ENCODE measurements around the gene MED27. TPM values are rescaled to one million over a fixed set of nuclear protein-coding genes. Genes with fewer than 3 reads are reported as not detected.
A peak's percentile ranks its signal among the peaks of the same experiment; 100 is the strongest.

The MED27 gene
- total RNA-seq, 1 donor from 2014 or later, result 28.3 TPM

- DNase-seq (ENCODE audit: low read depth), result no peak
These were observed 216.3 kb downstream of the MED27 start for GRCh38 chr9:131863306-131863896.

- DNase-seq (ENCODE audit: low read depth), result no peak
These were observed 217.4 kb downstream of the MED27 start for GRCh38 chr9:131862261-131862660.

GRCh38 chr9:131860430-131860829 is 219.2 kb downstream of the MED27 start:
- no peak for DNase-seq (ENCODE audit: low read depth)

DNA sequence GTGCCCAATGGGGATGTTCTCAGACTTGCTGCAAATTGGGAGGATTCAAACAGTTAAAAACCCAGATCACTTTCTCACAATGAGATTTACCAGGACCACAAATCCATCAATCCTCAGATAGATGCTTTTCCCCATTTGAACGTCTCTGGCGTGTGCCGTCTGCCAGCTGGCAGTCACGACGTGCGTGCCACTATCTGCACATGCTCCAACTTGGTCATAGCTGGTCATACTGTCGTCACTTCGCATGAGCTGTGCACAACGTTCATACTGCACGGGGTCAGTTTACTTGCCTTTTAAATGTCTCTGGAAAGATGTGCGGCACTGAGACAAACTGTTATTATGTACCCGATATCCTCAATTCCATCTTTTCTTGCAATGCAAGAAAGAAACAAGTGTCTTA is 221.5 kb downstream of the MED27 start:
- DNase-seq (ENCODE audit: low read depth), result no peak

DNA sequence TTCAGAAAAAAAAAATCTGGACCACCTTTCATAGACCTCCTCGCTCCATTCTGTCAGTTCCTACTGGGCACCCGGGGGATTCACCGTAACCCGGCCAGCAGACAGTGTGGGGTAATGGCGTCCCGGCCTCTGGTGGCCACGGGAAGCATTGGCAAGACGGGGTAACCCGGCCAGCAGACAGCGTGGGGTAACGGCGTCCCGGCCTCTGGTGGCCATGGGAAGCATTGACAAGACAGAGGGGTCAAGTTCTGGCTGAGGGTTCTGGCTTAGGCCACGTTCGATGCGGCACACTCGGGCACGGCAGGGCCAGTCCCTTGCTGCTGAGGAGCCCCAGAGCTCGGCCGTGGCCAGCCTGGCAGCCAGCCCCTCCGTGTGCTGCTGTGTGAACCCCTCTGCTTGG is 223.6 kb downstream of the MED27 start:
- DNase-seq (ENCODE audit: low read depth), result no peak

DNA sequence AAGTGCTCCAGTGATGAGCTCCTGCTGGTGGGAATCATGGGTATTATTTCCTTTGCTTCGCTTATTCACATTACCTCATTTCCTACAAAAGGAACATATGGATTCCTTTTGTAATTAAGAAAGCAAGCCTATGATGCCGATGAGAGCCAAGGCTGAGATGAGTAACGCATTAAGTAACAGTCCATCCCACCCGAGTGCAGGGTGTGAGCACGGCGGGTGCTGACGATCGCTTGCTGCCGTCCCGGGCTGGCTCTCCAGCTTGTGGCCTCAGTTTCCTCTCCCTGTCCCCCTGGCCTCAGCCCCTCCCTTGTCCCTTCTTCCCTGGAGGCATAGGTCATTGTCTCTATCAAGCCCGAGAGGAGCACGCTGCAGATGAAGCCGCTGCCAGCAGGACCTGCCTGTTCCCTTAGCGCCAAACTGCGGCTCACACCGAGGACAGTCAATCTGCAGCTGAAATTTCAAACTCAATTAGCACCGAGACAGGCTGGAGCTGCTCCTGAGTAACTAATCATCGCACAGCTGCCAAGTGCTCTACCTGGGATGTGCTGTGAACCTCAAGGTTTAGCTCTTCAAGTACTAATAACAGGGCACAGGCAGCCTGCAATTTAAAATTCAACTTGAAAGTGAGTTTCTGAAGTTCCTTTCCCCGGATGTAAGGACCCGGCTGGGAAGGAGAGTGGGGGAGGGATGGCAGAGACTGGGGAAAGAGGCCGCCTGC is 224.6 kb downstream of the MED27 start:
- no peak for DNase-seq (ENCODE audit: low read depth)

GRCh38 chr9:131854334-131854733 is 225.3 kb downstream of the MED27 start:
- DNase-seq (ENCODE audit: low read depth), result peak; percentile 2

DNA sequence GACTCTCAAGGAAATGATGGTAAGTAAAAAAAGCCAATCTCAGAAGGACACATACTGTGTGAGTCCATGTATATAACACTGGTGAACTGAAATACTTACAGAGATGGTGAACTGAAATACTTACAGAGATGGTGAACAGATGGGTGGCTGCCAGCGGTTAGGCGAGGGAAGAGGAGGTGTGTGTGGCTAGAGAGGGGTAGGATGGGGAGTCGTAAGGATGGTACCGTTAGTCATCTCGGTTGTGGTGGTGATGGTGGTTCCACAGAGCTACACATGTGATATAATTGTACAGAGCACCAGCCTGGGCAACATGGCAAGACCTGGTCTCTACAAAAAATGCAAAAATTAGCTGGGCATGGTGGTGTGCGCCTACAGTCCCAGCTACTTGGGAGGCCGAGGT is 226.2 kb downstream of the MED27 start:
- no peak for DNase-seq (ENCODE audit: low read depth)

- peak; percentile 81 for DNase-seq (ENCODE audit: low read depth)
These were observed 228.3 kb downstream of the MED27 start for GRCh38 chr9:131851414-131851813.

DNA sequence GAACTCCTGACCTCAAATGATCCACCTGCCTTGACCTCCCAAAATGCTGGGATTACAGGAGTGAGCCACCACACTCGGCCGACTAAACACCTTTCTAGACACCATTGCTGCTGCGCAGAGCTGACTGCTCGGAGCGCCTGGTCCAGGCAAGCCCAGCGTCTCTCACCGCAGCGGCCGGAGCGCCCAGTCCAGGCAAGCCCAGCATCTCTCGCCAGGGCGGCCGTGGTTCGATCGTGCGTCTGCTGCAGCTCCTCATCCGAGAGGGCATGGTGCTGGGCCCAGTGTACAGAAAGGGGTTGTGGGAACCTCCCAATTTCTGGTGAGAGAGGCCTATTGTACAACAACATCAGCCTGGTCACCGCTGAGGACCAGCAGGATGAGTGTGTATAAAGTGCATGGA is 230.3 kb downstream of the MED27 start:
- no peak for DNase-seq (ENCODE audit: low read depth)

DNA sequence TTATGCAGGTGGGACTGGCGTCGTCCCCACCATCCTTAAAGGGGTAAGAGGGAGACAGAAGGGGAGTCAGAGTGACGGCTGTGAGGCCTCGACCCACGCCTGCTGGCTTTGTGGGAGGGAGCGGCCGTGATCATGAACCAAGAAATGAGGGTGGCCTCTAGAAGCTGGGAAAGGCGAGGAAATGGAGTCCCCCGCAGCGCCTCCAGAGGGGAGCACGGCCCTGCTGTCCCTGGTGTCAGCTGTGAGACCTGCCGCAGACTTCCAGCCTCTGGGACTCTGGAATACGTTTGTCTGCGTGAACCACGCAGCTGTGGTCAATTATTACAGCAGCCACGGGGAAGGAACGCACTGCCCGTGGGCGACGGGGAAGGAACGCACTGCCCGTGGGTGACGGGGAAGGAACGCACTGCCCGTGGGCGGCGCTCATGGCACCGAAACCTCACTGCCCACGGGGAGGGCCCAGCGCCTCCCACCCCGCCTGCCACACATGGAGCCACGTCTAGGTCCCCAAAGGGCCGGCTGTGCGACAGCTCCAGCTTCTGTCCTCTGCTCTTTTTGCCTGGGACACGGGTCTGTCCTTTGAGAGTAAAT is 231.0 kb downstream of the MED27 start:
- DNase-seq (ENCODE audit: low read depth), result no peak

GRCh38 chr9:131847665-131848354 is 231.9 kb downstream of the MED27 start:
- DNase-seq (ENCODE audit: low read depth), result no peak

DNA sequence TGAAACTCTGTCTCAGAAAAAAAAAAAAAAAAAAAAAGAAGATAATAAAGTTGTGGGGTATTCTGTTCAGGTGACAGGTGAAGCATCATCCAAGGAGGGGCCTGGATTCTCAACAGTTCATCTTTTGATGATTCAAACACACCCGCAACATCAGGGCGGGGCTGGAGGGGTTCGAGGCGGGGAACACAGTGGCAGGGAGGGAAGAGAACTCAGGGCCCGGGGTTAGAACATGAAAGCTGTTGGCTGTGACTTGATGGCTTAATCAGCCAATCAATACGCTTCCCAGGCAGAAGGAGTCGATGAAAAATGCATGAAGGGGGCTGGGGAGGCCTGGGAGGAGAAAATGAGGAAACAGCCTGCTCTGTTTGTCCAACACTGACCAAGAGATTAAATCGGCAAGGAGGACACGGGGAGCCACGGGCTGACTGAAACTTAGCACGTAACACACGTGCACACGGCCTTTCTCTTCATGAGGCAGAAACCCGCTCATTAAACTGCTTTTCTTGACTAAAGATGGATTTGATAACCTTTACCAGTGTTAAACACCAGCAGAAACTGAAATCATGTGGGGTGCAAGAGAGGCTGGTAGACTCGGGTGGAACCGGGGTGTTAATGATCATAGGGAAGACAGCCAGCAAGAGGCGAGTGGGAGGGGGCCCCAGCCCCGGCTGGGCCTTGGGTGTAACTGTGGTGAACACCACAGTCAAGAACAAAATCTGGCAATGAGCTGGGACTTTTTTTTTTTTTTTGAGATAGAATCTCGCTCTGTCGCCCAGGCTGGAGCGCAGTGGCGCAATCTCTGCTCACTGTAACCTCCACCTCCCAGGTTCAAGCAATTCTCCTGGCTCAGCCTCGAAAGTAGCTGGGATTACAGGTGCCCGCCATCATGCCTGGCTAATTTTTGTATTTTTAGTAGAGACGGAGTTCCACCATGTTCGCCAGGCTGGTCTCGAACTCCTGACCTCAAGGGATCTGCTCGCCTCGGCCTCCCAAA is 234.1 kb downstream of the MED27 start:
- DNase-seq (ENCODE audit: low read depth), result no peak

- no peak for DNase-seq (ENCODE audit: low read depth)
These were observed 234.9 kb downstream of the MED27 start for GRCh38 chr9:131844745-131845118.

GRCh38 chr9:131843989-131844744 is 235.5 kb downstream of the MED27 start:
- no peak for DNase-seq (ENCODE audit: low read depth)

DNA sequence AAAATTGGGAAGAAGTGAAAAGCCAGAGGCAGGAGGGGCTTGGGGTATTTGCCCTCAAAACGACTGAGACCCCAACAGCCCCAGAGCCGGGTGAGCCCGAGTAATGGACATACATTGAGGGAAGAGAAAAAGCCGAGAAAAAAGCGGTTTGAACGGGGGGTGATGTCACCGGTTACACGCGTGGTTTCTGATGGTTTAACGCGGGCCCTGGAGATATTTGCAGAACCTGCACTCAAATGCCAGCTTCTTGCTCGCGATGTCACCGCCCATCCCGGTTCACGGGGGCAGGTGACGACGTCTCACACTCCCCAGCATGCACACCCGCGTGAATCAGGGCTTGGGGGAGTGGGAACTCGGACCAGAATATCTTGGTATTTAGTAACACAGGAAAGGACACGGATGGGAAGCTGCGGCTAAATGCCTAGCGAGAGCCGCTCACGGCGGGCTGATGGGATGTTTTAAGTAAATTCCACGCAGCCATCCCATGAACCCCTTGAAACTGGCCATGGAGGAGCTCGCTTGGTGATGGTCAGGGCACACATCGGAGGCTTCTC is 237.8 kb downstream of the MED27 start:
- no peak for DNase-seq (ENCODE audit: low read depth)

GRCh38 chr9:131840751-131841702 is 238.6 kb downstream of the MED27 start:
- DNase-seq (ENCODE audit: low read depth), result no peak

- no peak for DNase-seq (ENCODE audit: low read depth)
These were observed 239.4 kb downstream of the MED27 start for GRCh38 chr9:131840220-131840619.

Measured in myocyte (in vitro differentiated cells).